ENCODE results near the gene MFAP2.

The MFAP2 gene

GRCh38 chr1:17007121-17007520 lies 26.7 kb upstream of the MFAP2 start:
- no peak for DNase-seq (ENCODE audit: low read depth)

- DNase-seq (ENCODE audit: low read depth): no peak
Measured at GRCh38 chr1:17005365-17005740, 24.9 kb upstream of the MFAP2 start.

GRCh38 chr1:17004466-17005364 lies 24.3 kb upstream of the MFAP2 start:
- no peak for DNase-seq (ENCODE audit: low read depth)

- DNase-seq (ENCODE audit: low read depth): no peak
Measured at GRCh38 chr1:17002524-17002902, 22.1 kb upstream of the MFAP2 start.

GRCh38 chr1:17001760-17002523 lies 21.5 kb upstream of the MFAP2 start:
- no peak for DNase-seq (ENCODE audit: low read depth)

GRCh38 chr1:16999863-17000262 lies 19.4 kb upstream of the MFAP2 start:
- no peak for DNase-seq (ENCODE audit: low read depth)

- no peak for DNase-seq (ENCODE audit: low read depth)
Measured at GRCh38 chr1:16998589-16998988, 18.2 kb upstream of the MFAP2 start.

- no peak for DNase-seq (ENCODE audit: low read depth)
Measured at GRCh38 chr1:16996845-16997244, 16.4 kb upstream of the MFAP2 start.

- DNase-seq (ENCODE audit: low read depth): no peak
Measured at GRCh38 chr1:16993521-16994038, 13.2 kb upstream of the MFAP2 start.

- no peak for DNase-seq (ENCODE audit: low read depth)
Measured at GRCh38 chr1:16992675-16993074, 12.3 kb upstream of the MFAP2 start.

- DNase-seq (ENCODE audit: low read depth): no peak
Measured at GRCh38 chr1:16992102-16992501, 11.7 kb upstream of the MFAP2 start.

- DNase-seq (ENCODE audit: low read depth): no peak
Measured at GRCh38 chr1:16991571-16991970, 11.2 kb upstream of the MFAP2 start.

GRCh38 chr1:16989676-16990391 lies 9.4 kb upstream of the MFAP2 start:
- no peak for DNase-seq (ENCODE audit: low read depth)

- DNase-seq (ENCODE audit: low read depth): no peak
Measured at GRCh38 chr1:16988210-16988609, 7.8 kb upstream of the MFAP2 start.

- DNase-seq (ENCODE audit: low read depth): no peak
Measured at GRCh38 chr1:16986962-16987361, 6.5 kb upstream of the MFAP2 start.

GRCh38 chr1:16986560-16986959 lies 6.1 kb upstream of the MFAP2 start:
- DNase-seq (ENCODE audit: low read depth): no peak

- no peak for DNase-seq (ENCODE audit: low read depth)
Measured at GRCh38 chr1:16986113-16986512, 5.7 kb upstream of the MFAP2 start.

GRCh38 chr1:16984717-16985116 lies 4.3 kb upstream of the MFAP2 start:
- DNase-seq (ENCODE audit: low read depth): peak; percentile 61

- DNase-seq (ENCODE audit: low read depth): no peak
Measured at GRCh38 chr1:16983649-16984048, 3.2 kb upstream of the MFAP2 start.

GRCh38 chr1:16982902-16983301 lies 2.5 kb upstream of the MFAP2 start:
- no peak for DNase-seq (ENCODE audit: low read depth)

- peak; percentile 73 for DNase-seq (ENCODE audit: low read depth)
Measured at GRCh38 chr1:16981269-16981849, 939 bp upstream of the MFAP2 start.

All from GM04503 (cell line).